GM19372 (cell line): ENCODE data around the gene CAMSAP2.
"Not testable (repeated sequence)": the region's sequence is repeated elsewhere in the genome, so short reads cannot be mapped to it uniquely, and the experiment has no call there.

Source experiments
- ATAC-seq: cut with Tn5 transposase; IDR thresholded peaks from one replicate; pipeline ENCODE4 v1.9.1; 2021; ENCODE audit warnings: mild to moderate bottlenecking, low read depth, moderate library complexity; ENCODE audit not compliant: unreplicated experiment

CAMSAP2 gene

DNA sequence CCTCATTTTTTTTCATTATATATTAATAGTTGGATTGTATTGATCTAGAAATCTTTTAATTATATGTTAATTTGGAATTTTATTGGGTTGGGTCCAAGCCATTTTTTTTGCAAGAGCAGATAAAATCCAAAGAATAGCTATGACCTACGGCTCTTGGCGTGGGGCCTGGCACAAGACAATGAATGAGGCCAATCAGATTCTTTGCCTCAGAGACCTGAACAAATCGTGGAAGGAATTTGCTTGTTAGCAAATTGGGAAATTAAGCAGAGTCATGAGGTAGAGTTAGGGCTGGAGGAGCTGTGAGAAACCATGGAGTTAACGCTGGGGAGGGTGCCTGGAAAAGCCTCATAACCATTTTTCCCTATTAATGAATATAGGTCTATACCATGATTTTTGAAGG lies 40.1 kb downstream of the CAMSAP2 start:
- no peak for ATAC-seq

DNA sequence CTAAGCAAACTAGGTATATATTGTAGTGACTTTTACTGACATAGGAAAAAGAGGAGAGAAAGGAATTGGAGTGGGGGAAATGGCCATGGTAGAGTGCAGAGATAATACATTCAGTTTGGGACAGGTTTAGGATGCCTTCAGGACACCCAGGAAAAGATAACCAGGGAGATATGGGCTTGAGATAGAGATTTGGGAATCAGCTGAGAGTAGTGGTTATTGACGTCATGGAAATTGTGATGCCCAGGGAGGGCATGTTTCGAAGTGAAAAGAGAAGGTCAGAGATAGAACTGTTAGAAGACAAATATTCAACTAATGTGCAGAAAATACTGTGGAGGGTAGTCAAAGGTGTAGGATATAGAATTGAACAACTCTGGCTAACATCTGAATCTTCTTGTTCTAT lies 40.6 kb downstream of the CAMSAP2 start:
- no peak for ATAC-seq

DNA sequence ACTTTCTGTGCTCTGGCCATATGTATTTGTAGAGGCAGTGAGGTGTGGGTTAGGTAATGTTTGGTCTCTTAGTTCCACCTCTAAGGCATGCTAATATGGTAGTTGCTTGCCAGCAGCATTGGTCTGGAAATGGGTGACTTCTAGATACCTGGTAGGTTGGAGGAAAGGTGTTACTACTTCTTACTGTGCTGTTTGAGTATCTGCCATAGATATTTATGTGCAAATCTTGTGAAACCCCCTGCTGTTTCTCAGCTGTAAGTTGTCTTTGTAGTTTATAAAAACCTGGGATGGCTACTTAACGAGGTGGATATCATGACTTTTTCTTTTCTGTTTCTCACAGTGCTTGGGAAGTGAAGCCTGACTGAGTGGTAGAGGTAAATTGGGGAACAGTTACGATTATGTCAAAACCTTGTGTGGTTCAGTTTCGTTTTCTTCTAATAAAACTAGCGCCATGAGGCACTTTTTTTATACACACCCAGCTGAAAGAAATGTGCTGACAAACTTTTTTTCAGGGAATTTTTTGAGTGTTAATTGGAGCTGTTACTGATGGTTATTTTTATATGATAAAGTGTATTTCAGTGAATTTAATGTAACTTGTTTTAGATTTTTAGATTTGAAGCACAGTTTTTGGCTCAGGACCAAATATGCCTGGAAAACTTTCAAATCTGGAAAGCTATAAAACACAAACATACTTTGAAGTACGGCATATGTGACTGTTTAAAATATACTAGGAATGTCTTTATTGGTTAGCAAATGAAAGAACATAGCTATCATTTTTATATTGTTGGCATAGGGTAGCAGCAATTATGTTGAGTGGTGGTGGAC lies 42.1 kb downstream of the CAMSAP2 start:
- no peak for ATAC-seq

DNA sequence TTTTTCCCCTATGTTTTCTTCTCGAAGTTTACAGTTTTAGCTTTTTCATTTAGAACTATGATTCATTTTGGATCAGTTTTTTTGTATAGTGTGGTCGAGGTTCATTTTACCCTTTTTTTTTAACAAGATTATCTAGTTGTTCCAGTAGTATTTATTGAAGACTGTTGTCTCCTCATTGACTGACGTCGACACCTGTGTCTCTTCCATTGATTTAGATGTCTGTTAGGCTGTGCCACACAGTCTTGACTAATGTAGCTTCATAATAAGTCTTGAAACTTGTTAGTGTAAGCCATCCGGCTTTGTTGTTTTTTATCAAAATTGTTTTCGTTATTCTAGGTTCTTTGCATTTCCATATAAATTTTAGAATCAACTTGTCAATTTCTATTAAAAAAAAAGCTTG lies 45.2 kb downstream of the CAMSAP2 start:
- ATAC-seq = no peak

DNA sequence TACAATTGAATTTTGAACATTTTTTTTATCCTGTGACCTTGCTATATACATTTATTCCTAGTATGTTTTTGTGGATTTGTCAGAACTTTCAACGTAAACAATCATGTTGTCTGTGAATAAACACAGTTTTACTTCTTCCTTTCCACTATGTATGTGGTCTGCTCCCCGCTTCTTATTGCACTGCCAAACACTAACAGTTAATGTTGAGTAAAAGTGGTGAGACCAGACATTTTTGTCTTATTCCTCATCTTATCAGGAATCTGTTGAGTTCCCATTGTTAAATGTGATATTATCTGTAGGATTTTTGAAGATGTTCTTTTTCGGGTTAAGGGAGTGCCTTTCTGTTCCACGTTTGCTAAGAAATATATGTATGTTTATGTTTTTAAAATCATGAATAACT lies 45.9 kb downstream of the CAMSAP2 start:
- ATAC-seq = no peak

DNA sequence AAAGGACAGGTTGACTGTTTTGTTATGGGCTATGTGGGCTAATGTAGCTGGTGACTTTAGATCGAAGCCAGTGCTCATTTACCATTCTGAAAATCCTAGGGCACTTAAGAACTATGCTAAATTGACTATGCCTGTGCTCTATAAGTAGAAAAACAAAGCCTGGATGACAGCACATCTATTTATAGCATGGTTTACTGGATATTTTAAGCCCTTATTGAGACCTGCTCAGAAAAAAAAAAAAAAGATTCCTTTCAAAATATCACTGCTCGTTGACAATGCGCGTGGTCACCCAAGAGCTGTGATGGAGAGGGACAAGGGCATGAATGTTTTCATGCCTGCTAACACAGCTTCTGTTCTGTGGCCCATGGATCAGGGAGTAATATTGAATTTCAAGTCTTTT lies 48.1 kb downstream of the CAMSAP2 start:
- no peak for ATAC-seq

DNA sequence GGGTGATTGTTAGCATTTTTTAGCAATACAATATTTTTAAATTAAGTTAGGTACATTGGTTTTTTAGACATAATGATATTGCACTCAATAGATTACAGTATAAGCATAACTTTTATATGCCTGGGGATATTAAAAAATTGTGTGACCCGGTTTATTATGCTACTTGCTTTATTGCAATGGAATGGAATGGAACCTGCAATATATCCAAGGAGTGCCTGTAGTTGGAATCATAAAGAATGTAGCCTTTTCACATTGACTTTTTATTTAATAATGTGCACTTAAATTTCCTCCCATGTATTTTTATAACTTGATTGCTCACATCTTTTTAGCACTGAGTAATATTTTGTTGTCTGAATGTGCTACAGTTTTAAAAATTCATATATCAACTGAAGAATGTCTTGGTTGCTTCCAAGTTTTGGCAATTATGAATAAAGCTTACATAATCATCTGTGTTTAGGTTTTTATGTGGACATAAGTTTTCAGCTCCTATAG lies 49.2 kb downstream of the CAMSAP2 start:
- no peak for ATAC-seq

DNA sequence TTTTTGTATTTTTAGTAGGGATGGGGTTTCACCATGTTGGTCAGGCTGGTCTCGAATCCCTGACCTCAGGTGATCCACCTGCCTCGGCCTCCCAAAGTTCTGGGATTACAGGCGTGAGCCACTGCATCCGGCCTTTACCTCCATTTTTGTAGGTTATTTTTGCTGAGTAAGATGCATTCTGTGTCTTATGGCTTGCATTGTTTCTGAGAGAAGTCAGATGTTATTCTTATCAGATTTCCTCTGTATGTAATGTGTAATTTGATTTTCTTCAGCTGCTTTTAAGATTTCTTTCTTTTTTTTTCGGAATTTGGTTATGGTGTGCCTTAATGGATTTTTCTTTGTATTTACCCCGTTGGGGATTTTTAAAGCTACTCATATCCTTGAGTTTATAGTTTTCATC lies 52.3 kb downstream of the CAMSAP2 start:
- ATAC-seq = not testable (repeated sequence)

DNA sequence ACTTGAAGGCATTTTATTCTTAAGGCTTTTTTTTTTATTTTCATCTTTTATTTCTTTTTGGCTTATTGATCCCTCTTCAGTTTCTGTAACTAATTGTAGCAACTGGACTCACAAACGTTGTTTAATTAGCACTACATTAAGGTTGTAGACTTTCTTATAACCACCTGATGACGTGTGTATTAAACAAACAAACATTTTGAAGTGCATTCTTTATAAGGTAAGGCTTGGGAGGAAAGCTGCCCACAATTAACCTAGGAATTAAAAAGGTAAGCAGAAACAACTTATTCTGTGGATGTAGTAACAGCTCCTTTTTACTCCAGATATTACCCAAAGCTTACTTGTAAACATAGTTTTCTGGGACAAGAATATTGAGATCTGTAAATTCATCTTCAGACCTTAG lies 55.0 kb downstream of the CAMSAP2 start:
- ATAC-seq = no peak

DNA sequence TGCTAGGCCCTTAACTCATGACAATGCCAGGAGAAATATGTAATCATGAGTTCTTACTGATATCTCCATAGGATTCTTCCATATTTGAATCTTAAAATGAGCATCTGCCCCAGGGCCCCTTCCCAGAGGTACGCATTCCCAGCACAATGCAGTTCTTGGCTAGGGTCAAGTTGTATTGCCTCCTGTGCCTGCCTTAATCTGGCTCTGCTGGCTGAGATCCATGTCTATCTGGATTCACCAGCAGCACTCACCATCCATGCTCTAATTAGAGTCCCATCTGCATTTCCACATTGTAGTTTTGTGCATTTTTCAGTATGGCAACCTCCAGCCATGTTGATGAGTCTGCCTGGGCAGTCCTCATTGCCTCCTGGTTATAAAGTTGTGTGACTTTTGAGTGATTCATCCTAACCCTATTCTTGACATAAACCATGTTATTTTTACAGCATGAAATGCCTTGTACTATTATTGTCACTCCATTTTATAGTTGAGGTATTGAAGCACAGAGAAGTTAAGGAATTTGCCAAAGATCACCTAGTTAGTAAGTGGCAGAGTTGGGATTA lies 55.9 kb downstream of the CAMSAP2 start:
- no peak for ATAC-seq

DNA sequence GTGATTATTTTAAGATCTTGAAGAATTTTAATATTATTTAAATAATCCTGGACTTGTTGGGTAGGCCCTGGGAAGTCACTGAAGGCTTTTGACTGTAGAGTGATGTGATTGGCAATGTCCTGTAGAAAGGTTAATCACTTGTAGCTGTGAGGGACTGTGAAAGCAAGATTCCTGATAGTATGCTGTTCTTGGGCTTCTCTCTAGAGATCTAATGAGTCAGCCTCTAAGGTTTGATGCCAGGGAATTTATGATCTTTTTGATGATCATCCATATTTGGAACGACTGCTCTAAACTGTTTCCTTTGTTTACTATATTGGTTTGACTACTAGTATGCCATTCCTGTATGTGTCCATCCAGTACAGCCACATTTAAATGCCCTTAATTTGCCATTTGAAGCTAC lies 56.5 kb downstream of the CAMSAP2 start:
- ATAC-seq = no peak

DNA sequence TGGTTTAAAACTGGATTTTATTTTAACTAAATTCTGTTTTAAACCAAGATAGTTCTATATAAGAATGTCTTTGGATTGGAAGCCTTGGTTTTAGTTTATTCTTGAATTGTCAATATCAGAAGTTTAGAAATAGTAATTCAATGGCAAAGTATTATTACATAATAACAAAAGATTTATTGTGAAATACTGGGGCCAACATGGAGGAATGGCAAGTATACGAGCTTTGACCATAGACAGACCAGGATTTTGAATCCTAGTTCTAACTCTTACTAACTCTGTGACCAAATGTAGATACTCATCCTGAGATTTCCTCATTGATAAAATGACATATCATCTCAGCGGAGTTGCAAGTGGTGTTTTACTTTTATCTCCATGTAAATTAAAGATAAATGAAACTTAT lies 63.3 kb downstream of the CAMSAP2 start:
- ATAC-seq = no peak

DNA sequence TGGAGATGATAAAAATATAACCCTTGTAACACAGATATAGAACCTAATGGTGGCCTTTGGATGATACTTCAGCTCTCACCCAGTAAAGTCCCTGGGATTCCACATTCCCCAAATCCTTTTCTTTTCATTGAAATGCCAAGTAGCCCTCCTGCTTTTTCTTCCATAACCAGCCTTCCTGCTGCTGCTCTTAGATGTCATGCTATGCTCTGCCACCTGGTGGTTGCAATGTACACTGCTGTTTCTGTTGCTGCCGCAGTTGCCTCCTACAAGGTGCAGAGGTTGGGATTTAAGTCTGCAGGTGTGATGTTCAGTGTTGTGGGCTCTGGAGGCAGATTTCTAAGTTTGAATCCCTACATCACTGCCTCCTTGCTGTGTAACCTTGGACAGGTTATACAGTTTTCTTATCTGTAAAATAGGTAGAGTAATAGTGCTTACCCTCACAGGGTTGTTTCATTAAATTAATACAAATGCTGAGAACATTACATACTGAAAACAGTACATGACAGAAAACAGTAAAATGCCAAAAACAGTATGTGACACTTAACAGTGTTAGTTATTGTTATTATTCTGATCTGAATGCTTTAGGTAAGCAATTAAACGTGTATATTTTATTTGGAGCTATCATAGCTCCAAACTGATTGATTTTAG lies 64.3 kb downstream of the CAMSAP2 start:
- ATAC-seq = no peak

DNA sequence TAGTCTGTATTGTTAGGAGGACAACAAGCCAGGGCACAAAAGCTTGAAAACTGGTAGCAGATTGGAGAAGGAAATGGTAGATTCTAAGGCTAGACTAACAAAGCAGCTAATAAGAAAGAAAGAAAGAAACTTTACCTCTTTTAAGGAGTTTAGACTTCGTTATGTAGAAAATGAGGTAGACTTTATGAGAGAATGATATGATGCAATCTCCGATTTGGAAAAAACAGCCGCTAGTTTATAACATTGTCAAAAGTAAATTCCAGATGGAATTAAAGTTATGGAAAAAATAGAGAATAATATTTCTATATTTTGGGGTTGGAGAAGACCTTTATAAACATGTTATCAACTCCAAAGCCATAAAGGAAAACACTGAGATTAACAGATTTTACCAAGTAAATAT lies 67.0 kb downstream of the CAMSAP2 start:
- ATAC-seq = no peak

DNA sequence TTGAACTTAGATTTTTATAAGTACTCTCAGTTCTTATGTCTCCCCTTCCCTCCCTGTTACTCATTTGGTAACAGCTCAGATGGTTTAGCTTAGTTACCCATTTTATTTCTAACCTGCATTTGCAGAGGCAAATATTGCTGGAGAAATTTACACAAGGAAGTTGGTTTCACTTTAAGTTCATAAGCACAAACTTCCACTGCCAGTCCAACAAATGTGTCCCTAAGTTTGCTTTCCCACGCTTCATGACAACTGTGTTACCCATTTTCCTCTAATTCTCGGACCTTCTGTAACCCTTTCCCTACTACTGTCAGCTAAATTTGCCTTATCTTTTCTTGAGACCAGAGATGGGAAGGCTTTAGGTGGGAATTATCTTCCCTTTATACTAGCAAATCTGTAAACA lies 70.2 kb downstream of the CAMSAP2 start:
- ATAC-seq = no peak

DNA sequence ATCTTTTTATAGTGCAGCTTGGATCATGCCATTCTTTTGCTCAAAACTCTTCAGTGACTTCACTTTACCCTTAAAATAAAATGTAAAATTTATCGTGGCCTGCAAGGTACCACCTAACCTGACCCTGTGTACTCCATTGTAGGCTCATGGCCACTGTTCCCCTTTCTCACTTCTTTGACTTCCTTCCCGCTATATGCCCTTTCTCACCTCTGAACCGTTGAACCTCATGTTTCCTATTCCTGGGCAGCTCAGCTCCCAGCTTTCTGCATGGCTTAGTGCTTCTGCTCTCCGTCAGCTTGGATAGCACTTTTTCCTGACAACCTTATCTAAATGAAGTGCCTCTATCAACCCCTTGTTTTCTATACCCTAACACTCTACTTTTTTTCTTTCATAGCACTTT lies 73.0 kb downstream of the CAMSAP2 start:
- no peak for ATAC-seq

DNA sequence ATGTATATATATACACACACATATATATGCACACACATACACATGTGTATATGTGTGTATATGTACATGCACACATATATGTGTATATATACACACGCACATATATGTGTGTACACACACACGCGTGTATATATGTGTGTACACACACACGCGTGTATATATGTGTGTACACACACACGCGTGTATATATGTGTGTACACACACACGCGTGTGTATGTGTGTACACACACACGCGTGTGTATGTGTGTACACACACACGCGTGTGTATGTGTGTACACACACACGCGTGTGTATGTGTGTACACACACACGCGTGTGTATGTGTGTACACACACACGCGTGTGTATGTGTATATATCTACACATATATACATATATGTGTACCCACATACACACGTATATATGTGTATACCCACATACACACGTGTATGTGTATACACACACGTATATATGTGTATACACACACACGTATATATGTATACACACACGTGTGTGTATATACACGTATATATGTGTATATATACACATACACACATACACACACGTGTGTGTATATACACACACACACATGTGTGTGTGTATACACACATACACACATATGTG lies 78.0 kb downstream of the CAMSAP2 start:
- not testable (repeated sequence) for ATAC-seq

DNA sequence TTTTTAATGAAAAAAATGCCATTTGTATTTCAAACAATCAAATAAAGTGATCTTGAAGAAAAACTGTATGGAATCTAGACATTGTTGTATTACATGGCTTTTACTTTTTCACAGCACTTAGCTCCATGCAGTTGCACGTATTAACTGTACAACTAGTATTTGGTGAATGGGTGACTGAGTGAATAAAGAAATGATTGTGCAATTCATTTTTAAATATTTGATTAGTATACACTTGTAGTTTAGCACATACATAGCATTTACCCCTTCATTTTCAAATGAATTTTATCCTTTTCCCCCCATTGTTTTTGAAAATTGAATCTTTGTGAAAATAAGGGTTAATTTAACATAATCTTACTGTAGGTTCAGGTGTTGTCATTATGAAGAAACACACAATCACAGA lies 79.6 kb downstream of the CAMSAP2 start:
- no peak for ATAC-seq

DNA sequence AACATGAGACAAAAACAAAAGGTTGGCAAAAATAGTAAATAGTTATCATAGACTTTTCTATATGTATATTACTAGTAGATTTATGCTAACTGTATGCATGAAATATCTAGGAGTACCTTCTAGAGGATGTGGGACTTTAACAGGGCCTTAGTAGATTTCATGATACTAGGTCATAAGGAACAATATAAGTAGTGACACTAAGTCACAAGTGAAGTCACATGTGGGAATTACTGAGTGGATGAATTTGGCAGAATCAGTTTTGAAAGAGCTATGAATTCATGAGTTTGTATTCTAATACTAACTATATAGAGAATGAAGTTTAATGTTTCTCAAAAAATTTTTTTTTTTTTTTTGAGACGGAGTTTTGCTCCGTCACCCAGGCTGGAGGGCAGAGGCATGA lies 81.0 kb downstream of the CAMSAP2 start:
- ATAC-seq = no peak

DNA sequence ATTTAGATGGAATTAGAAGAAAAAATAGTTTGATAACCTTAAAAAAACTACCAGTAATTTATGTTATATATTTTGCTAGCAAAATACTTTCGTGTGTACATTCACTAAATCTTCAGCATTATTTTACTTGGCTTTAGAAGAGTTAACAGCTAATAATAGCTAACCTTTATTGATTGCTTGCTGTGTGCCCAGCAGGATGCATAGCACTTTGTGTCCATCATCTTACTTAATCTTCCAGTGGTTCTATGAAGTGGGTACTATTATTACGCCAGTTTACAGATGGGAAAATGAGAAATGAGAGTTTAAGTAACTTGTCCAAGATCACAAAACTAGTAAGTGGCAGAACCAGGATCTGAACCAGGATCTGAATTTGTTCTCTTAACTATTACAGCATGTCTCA lies 92.4 kb downstream of the CAMSAP2 start:
- no peak for ATAC-seq

DNA sequence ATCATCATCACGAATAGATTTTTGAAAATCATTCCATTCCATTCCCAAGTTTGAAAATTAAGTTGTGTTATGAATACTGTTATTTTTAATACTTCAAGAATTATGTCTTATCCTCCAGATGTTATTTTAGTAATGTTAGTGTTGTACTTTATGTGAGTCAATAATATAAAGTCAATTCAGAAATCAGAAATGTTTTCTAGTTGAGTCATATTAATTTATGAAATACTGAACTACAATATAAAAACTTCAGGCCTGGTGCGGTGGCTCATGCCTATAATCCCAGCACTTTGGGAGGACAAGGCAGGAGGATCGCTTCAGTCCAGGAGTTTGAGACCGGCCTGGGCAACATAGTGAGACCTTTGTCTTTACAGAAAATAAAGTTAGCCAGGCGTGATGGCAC lies 95.7 kb downstream of the CAMSAP2 start:
- ATAC-seq = no peak
